NK-92 (cell line): ENCODE measurements around the gene TGFBR3.
"Not testable (repeated sequence)": the region's sequence is repeated elsewhere in the genome, so short reads cannot be mapped to it uniquely, and the experiment has no call there.

Source experiments
- DNase-seq: peaks from one replicate; lab custom pipeline; 2025; ENCODE audit not compliant: unreplicated experiment; lab: John Stamatoyannopoulos, UW

TGFBR3 gene

DNA sequence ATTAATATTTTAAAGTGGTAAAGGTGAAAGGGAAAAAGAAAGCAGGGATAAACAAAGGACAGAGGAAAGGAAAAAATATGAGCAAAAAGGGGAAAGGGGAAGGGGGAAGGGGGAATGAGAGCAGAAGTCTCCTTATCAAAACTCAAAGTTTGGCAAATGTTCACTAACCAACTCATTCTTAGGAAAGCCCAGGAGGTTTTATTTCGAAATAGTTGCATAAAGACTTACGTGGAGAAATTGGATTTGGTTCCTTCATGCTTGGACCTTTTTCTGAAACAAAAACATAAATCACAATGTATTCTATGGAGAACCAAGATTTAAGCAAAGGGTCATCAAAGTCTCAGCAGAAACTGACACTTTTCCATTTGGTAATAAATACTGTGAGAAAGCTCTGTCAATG lies 188.1 kb downstream of the TGFBR3 start:
- DNase-seq = no peak

GRCh38 chr1:91697416-91697815 lies 188.5 kb downstream of the TGFBR3 start:
- DNase-seq = no peak

GRCh38 chr1:91696321-91696720 lies 189.6 kb downstream of the TGFBR3 start:
- DNase-seq = no peak

- no peak for DNase-seq
Observed at GRCh38 chr1:91693557-91693956, 192.4 kb downstream of the TGFBR3 start.

GRCh38 chr1:91691525-91691924 lies 194.4 kb downstream of the TGFBR3 start:
- no peak for DNase-seq

GRCh38 chr1:91689641-91690481 lies 196.1 kb downstream of the TGFBR3 start:
- no peak for DNase-seq

DNA sequence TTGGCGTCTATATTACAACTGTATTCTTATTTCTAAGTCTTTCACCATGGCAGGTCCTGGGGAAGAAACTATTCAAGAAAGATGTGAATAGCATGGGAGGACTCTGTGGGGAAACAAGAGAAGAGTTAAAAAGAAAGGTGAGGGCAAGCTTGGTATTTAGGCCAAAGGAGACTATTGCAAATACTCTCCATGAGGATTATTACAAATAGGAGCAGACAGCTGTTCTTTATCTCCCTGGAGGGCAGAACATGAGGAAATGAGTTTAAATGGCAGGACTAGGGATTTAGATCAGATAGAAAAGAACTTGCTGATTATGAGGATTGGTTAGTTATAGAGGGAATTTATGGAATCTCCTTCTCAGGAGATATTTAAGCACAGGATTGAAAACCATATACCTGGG lies 198.5 kb downstream of the TGFBR3 start:
- no peak for DNase-seq

DNA sequence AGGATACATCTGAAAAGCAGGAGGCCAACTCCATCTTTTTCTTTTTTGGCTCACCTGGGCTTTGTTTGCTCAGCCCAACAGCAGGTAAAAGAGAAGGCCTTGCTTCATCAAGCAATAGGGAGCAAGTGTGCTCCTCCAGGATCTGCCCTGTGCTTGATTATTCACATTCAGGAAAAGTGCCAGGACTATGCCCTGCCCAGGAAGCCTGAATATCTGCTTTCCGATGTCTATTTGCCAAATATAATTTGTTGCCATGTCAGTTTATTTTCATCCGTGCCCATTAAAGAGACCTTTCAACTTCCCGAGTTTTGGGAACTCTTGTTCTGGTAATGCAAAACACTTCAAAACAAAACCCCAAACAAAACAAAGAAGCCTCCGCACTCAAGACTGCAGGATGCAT lies 200.0 kb downstream of the TGFBR3 start:
- no peak for DNase-seq

DNA sequence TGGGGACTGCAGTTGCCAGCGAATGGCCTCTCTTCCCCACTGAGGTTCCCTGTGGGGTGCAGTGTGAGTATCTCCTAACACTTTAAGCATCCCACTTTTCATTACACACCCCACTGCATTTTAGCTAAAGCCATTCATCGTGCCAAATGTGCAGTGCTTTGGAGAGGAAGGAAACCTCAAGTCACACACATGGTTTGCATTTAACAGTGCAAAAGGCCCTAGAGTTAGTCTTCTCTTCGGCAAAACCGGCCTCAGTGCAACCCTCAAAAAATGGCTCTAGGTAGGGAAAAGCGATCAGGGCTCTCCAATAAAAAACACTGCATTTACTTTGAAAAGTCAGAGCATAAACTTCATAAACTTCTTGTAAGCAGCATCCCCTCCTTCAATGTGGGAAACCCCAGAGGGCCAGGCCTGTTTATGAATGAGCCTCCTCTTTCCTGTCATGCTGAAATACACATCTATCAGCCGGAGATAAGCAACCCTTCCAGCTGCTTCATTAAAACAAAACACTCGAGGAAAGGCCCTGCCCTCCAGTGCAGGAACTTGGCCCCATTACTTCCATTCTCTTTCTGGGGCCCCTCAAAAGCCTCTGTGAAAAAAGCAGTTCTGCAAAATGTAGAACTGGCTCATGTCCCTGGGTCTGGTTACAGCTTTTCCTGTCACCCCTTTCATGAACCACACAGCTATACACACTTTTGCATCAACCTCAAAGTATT lies 201.3 kb downstream of the TGFBR3 start:
- no peak for DNase-seq

GRCh38 chr1:91683598-91683951 lies 202.4 kb downstream of the TGFBR3 start:
- no peak for DNase-seq

DNA sequence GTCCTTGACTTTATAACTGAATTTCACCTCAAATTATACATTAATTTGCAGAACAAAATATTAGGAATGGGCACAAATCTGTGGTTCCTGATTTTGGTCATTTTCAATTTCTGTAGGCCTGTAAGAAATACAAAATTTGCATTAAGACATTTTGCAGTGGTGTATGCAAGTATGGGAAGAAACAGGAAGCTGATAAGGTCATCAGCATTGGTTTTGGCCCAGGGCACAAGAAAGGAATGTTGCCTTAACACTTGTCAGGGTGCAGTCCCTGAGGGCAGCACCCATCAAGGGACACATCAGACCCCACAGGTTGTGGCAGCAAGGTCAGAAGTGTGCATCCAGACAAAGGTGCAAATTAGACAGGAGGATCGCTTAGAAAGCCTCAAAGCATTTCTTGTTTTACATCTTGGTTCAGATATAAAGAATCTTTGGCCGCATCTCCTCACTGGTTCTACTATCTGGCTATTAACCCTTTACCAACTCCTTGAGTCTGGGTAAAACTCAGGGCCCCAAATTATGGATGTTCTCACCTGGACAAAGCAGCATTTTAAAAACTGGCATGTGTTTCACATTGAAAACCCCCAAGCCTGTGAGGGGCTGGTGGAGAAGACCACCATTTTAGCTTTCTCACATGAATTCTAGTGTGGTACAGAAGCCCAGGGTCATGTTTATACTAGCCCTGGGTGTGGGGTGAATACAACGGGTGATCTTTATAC lies 202.9 kb downstream of the TGFBR3 start:
- DNase-seq = no peak

DNA sequence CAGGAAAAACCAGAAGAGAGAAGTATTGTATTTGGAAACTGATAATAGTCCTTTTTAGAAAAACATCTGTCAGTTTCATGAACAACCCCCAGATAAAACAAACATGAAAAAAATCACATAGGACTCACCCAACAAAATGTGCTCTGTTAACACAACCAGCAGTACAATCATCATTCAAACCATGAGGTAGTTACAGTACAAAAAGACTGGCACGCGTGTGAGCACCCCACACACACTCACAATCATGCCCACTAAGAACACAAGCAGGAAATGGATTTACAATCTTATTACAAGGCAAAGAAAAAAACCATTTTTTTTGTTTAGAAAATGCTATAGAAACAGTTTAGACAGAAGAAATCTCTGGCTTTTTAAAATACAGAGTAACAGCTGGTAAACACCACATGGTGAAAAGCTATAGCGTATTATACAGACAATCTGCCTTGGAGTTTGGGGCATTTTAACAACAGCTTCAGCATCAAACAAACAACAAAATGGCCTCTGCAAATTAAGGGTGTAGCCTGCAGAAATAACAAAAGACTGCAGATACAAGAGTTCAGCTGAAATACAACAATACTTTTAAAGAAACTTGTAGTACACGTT lies 205.3 kb downstream of the TGFBR3 start:
- no peak for DNase-seq

- DNase-seq = no peak
Observed at GRCh38 chr1:91679446-91679845, 206.5 kb downstream of the TGFBR3 start.

DNA sequence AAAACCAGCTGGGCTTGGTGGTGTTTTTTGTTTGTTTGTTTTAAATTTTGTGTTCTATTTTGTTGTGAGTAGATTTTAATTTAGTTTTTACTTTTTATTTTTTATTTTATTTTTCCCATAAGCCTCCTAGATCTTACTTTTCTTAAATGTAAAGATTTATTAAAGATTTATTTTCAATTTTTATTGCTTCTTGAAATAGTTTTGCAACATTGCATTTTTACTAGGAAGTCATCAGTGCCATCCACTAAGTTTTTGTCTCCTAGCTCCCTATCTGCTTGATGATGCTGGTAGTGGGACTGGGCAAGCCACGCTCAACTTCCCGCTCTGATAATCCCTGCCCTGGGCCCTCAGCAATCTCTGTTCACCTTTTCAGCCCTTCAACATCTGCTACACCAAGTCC lies 209.9 kb downstream of the TGFBR3 start:
- no peak for DNase-seq

DNA sequence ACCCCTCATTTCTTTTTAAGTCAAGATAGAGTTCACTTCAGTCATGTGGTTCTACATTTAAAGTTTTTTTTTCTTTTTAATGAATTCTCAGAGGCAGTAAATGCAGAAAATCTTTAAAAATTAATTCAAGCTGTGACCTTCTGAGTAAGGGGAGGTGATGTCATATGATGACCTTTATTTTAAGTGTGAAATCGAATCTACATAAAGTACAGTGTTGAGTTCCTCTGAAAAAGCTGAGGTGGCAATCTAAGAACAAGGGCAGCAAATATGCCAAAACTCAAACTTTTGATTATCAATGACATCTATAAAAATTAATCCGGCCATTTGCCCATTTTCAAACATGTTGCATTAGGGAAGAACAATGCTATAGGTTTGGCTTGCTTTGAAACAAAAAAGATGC lies 211.8 kb downstream of the TGFBR3 start:
- no peak for DNase-seq

- no peak for DNase-seq
Observed at GRCh38 chr1:91673613-91674012, 212.3 kb downstream of the TGFBR3 start.

- no peak for DNase-seq
Observed at GRCh38 chr1:91672601-91673161, 213.3 kb downstream of the TGFBR3 start.

DNA sequence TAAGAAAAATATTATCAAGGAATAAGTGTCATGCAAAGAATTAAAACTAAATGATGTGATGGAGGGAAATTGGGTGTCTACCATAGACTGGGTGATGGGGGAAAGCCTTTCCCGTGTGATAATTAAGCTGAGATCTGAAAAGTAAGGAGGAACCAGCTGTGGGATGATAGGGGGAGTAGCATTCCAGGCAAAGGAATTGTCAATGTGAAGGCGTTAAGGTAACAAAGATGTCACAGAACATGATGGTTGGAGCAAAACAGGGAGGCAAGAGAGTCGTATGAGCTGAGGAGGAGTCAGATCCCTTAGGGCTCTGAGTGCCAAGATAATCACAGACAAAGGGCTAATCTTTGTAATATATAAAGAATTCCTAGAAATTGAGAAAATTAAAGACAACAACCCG lies 215.2 kb downstream of the TGFBR3 start:
- DNase-seq = no peak

DNA sequence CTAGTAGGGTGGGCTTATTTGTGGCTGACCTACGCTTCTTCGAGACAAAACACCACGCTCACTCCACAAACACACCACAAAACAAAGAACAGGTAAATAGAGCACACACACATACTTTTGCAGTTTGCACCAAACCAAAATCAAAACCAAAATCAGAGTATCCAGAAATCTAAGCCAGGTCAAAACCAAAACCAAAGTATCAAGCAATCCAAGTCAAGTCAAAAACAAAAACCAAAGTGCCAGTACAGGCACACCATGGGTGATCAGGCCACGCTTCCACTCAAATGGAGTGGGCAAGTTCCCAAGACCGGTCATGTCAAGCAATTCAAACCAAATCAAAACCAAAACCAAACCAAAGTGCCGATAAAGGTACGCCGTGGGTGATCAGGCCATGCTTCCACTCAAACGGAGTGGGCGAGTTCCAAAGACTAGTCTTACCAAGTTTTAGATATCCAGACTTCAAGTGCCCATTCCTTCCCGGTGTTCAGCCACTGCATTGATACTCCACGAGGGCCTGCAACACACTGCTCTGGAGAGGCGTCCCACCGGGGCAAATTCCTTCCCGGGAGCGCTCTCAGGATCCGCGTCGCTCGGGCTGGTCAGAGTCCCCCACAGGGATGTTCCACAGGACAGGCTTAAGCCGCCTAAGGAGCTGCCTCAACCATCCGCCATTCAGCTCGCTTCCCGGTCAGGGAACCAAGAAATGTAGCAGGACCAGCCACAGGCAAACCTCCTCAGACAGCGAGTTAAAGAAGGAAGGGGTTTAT lies 216.2 kb downstream of the TGFBR3 start:
- DNase-seq = no peak

DNA sequence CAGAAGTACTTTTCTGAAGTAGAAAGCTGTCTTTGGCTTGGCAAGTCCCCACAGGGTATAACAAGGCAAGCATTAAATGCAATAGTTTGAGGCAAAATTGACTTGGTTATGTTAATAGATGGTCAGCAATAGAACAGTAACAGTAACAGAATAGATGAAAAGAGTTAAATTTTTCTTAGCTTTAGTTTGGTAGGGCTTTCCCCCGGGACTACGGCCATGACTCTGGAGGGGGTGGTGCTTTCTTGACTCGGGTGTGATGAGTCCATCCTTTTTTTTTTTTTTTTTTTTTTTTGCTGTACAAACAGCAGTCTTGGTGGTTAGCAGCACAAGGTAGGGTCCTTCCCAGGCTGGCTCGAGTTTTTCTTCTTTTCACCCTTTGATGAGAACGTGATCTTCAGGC lies 219.3 kb downstream of the TGFBR3 start:
- DNase-seq = not testable (repeated sequence)
